ENCODE results near the gene FOXI1. TPM values are rescaled to one million over a fixed set of nuclear protein-coding genes. Genes with fewer than 3 reads are reported as not detected.
"Not testable (repeated sequence)": the region's sequence is repeated elsewhere in the genome, so short reads cannot be mapped to it uniquely, and the experiment has no call there.

FOXI1 gene
- total RNA-seq, 2 donors from 2014 or later, result not detected

DNA sequence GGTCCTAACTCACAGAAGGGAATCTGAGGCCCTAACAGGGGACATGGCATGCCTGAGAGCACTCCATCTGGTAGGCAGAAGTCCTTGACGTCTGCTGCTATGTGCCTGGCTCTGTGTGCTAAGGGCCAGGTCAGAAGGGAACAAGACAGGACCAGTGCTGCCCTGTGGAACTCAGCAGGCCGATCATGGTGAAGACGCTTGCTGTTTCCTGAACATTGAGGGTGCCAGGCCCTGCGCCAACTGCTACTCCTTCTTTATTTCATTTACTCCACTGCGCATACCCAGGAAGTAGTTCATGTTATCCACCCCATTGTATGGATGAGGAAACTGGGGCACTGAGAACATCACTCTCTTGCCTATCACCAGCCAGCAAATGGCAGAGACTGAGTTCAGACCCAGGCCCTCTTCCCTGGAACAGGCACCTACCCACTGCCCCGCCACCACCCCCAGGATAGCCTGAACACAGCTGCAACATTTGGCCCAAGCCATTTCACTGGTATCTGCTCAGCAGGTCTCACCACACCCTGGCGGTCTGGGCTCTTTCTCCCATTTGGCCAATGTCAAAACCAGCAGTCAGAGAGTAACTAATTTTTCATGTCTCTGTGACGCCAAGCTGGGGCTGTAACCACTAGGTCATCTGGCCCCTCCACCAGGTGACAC, 24.8 kb upstream of the FOXI1 start:
- no peak overlapping the region for H3K27ac ChIP-seq
- no peaks in the 10 kb centered on the region for H3K27me3 ChIP-seq
- no peaks in the 10 kb centered on the region for H3K4me1 ChIP-seq
- no peak overlapping the region for H3K4me3 ChIP-seq
- DNase-seq (ENCODE audit: low spot score), result no peak
- H3K9me3 ChIP-seq, result no peaks in the 10 kb centered on the region
- no peaks in the 10 kb centered on the region for H3K36me3 ChIP-seq
- TF ChIP-seq, protein P1, sequence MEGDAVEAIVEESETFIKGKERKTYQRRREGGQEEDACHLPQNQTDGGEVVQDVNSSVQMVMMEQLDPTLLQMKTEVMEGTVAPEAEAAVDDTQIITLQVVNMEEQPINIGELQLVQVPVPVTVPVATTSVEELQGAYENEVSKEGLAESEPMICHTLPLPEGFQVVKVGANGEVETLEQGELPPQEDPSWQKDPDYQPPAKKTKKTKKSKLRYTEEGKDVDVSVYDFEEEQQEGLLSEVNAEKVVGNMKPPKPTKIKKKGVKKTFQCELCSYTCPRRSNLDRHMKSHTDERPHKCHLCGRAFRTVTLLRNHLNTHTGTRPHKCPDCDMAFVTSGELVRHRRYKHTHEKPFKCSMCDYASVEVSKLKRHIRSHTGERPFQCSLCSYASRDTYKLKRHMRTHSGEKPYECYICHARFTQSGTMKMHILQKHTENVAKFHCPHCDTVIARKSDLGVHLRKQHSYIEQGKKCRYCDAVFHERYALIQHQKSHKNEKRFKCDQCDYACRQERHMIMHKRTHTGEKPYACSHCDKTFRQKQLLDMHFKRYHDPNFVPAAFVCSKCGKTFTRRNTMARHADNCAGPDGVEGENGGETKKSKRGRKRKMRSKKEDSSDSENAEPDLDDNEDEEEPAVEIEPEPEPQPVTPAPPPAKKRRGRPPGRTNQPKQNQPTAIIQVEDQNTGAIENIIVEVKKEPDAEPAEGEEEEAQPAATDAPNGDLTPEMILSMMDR (IDR thresholded peaks at IDR 0.05), result no peak

DNA sequence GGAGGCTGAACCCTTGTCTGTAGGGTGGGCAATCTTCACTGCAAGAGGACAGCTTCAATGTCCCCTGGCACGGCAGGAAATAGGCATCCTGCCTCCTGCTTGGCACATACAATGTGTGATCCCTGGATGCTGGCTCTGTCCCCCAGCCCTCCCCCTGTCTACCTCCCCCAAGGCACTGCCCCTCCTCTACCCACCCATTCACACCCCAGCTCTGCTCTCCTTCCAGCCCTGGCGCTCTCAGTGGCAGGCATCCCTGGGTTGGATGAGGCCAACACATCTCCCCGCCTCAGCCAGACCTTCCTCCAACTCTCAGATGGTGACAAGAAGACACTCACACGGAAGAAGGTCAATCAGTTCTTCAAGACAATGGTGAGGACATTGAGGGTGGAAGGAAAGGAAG, 24.1 kb upstream of the FOXI1 start:
- no peaks in the 10 kb centered on the region for H3K9me3 ChIP-seq
- no peaks in the 10 kb centered on the region for H3K36me3 ChIP-seq
- H3K27me3 ChIP-seq, result no peaks in the 10 kb centered on the region
- H3K27ac ChIP-seq, result no peak overlapping the region
- H3K4me3 ChIP-seq, result no peak overlapping the region
- TF ChIP-seq, protein P1 (IDR thresholded peaks at IDR 0.05), result no peak
- no peak for DNase-seq (ENCODE audit: low spot score)
- H3K4me1 ChIP-seq, result no peaks in the 10 kb centered on the region

DNA sequence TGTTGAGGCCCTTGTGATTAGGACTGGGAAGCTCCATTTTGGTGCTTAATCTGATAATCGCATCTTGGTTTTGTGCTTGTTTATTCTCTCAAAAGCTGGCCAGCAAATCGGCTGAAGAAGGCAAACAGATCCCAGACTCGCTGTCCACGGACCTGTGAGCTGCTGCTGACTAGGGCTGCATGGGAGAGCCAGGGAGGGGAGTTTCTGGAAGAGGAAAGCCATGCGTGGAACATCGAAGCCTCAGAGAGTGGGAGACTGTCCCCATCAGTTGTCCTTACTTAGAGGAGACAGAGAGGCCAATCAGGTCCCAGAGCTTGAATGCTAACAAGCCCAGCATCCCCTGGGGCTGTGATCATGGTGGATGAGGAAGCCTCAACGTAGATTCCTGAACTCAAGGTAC, 23.0 kb upstream of the FOXI1 start:
- Histone ChIP-seq H3K36me3 (no peaks in the 10 kb centered on the region), H3K4me3 (no peak overlapping the region), H3K4me1 (no peaks in the 10 kb centered on the region), H3K27me3 (no peaks in the 10 kb centered on the region), H3K9me3 (no peaks in the 10 kb centered on the region), H3K27ac (no peak overlapping the region)
- DNase-seq (ENCODE audit: low spot score), result no peak
- TF ChIP-seq, protein P1 (IDR thresholded peaks at IDR 0.05), result no peak

DNA sequence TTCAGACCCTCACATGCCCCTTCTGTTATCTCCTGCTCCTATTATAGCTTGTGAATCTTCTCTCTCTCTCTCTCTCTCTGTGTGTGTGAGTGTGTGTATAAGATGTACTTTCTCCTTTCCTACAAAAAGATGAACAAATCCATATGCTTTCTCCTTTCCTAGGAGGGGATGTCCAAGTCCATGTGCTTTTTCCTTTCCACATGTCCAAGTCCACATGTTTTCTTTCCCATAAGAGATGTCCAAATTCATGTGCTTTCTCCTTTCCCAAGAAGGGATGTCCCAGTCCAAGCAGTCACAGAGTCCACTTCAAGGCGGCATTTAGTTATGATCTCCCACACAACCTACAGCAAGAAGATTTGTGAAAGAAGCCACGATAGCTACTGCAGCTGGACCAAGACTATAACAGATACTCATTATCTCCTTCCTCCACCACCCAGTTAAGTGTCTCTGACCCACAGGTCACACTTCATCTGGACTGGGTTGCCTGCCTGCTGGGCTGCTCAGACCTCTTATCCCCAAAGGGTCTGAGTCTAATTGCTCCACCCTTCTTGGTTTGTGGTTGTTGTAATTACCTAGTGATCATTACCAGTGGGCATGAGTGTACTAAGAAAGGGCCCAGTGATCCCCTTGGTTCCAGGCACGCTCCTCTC, 18.4 kb upstream of the FOXI1 start:
- Histone ChIP-seq H3K27ac (no peak overlapping the region), H3K4me3 (no peak overlapping the region), H3K9me3 (no peaks in the 10 kb centered on the region), H3K4me1 (no peaks in the 10 kb centered on the region), H3K36me3 (no peaks in the 10 kb centered on the region), H3K27me3 (no peaks in the 10 kb centered on the region)
- TF ChIP-seq, protein P1 (IDR thresholded peaks at IDR 0.05), result no peak
- no peak for DNase-seq (ENCODE audit: low spot score)

DNA sequence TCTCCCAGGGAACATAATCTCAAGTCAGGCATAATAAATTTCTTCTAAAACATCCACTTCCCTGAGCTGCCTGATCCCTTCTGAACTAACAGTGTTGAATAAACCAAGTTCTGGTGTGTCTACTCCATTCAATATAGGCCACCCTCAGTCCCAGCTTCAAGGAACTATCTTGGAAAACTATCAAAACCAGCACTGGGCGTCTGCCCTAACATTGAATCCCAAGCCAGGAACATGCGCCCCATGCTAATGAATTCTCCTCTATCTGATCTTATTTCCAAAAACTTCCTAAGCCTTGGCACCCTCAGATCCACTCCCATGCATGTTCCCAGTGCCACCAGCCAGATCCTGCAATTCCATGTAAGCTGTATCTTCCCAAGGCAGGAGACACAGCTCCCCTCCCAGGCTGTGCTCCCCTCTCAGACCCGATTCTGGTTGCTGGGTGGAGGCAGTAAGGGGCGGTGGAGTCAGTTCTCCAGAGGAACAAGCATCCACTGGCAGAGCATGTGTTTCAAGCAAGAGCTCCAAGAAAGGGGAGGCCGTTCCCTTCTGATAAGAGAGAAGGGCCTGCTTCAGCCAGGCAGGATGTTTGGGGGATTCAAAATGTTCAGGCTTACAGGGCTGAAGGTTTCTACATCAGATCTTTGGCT, 13.1 kb upstream of the FOXI1 start:
- Histone ChIP-seq H3K36me3 (no peaks in the 10 kb centered on the region), H3K4me3 (no peak overlapping the region), H3K9me3 (no peaks in the 10 kb centered on the region), H3K4me1 (no peaks in the 10 kb centered on the region), H3K27me3 (no peaks in the 10 kb centered on the region), H3K27ac (no peak overlapping the region)
- no peak for DNase-seq (ENCODE audit: low spot score)
- TF ChIP-seq, protein P1 (IDR thresholded peaks at IDR 0.05), result no peak

DNA sequence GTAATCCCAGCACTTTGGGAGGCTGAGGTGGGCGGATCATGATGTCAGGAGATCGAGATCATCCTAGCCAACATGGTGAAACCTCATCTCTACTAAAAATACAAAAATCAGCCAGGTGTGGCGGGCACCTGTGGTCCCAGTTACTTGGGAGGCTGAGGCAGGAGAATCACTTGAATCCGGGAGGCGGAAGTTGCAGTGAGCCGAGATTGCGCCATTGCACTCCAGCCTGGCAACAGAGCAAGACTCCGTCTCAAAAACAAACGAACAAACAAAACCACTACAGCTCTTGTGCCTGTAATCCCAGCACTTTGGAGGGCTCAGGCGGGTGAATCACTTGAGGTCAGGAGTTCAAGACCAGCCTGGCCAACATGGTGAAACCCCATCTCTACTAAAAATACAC, 11.4 kb upstream of the FOXI1 start:
- not testable (repeated sequence) for H3K27ac ChIP-seq; H3K9me3 ChIP-seq; H3K36me3 ChIP-seq; H3K4me1 ChIP-seq; H3K4me3 ChIP-seq; DNase-seq (ENCODE audit: low spot score); H3K27me3 ChIP-seq
